Stomach (tissue), 4 donors: ENCODE results near the gene STX1B.

Experiments
- CTCF ChIP-seq, 7 experiments: fragments of 450-650 bp in 4 of 7; fragments of 200-600 bp in 3 of 7; sonication (generic) in 3 of 7; IDR thresholded peaks; one replicate each; pipeline ENCODE4 v1.5.1; 2016 to 2019; ENCODE audit warnings: antibody characterized with exemption in 7 of 7, control low read depth in 2 of 7, mild to moderate bottlenecking in 1 of 7
- POLR2AphosphoS5 ChIP-seq, 3 donors: sonication (generic); formaldehyde crosslinking; IDR thresholded peaks; one replicate each; pipeline ENCODE4 v1.6.1; 2016; ENCODE audit warnings: antibody characterized with exemption in 3 of 3

GRCh38 chr16:30944352-30944751 lies 66.1 kb downstream of the STX1B start:
- no peak for TF ChIP-seq POLR2AphosphoS5 (IDR thresholded peaks at IDR 0.05)
- TF ChIP-seq CTCF (IDR thresholded peaks at IDR 0.05): no peak
